BLaER1 treated with 17β-estradiol and CSF1 and Interleukin-3, amounts not matched to agents 10 nM and 100 nM (cell line): ENCODE results near the gene N4BP2.
"Not testable (repeated sequence)": the region's sequence is repeated elsewhere in the genome, so short reads cannot be mapped to it uniquely, and the experiment has no call there.

Experiments
- H3K27ac ChIP-seq, 11 experiments: shearing (Covaris generic); formaldehyde crosslinking; 2 replicates each; pipeline ENCODE4 v1.8.1; 2022
- H3K27me3 ChIP-seq, 11 experiments: shearing (Covaris generic); formaldehyde crosslinking; 2 replicates each; pipeline ENCODE4 v1.8.1; 2022
- H3K36me3 ChIP-seq, 11 experiments: shearing (Covaris generic); formaldehyde crosslinking; 2 replicates each; pipeline ENCODE4 v1.8.1; 2022
- H3K4me1 ChIP-seq, 10 experiments: shearing (Covaris generic); formaldehyde crosslinking; 2 replicates each; pipeline ENCODE4 v1.8.1; 2022
- H3K4me2 ChIP-seq, 11 experiments: shearing (Covaris generic); formaldehyde crosslinking; 2 replicates each; pipeline ENCODE4 v1.8.1; 2022
- H3K4me3 ChIP-seq, 10 experiments: shearing (Covaris generic); formaldehyde crosslinking; 2 replicates each; pipeline ENCODE4 v1.8.1; 2022
- H3K9ac ChIP-seq, 11 experiments: shearing (Covaris generic); formaldehyde crosslinking; 2 replicates each; pipeline ENCODE4 v1.8.1; 2022
- H3K9me3 ChIP-seq, 11 experiments: shearing (Covaris generic); formaldehyde crosslinking; replicated peaks in 1 of 11; 2 replicates each; pipeline ENCODE4 v1.8.1; 2022
- H4K20me1 ChIP-seq, 11 experiments: shearing (Covaris generic); formaldehyde crosslinking; 2 replicates each; pipeline ENCODE4 v1.8.1; 2022
- Cebpa-rat ChIP-seq, 11 experiments: shearing (Covaris generic); IDR thresholded peaks; 2 replicates each; pipeline ENCODE4 v1.8.1; 2022

Gene N4BP2

GRCh38 chr4:40134206-40134917 is 77.7 kb downstream of the N4BP2 start:
- no peak overlapping the region for H3K4me2 ChIP-seq
- H4K20me1 ChIP-seq: no peaks in the 10 kb centered on the region
- H3K27ac ChIP-seq: no peak overlapping the region
- H3K36me3 ChIP-seq: peaks cover 45 to 95% (median 85%) of the 10 kb centered on the region in 11 experiments
- H3K27me3 ChIP-seq: no peaks in the 10 kb centered on the region
- no peak for TF ChIP-seq Cebpa-rat (IDR thresholded peaks at IDR 0.05)
- peaks cover 0 to 6% (median 0%) of the 10 kb centered on the region in 10 experiments; a peak in 2 of 20 replicates for H3K4me1 ChIP-seq
- peaks cover 0 to 31% (median 15%) of the 10 kb centered on the region in 11 experiments; a peak in 16 of 22 replicates for H3K9me3 ChIP-seq
- no peak overlapping the region for H3K9ac ChIP-seq
- no peak overlapping the region for H3K4me3 ChIP-seq

GRCh38 chr4:40136202-40136601 is 79.6 kb downstream of the N4BP2 start:
- H4K20me1 ChIP-seq, H3K9ac ChIP-seq, H3K4me3 ChIP-seq, H3K4me2 ChIP-seq, H3K27me3 ChIP-seq, H3K4me1 ChIP-seq, H3K27ac ChIP-seq: not testable (repeated sequence)
- H3K36me3 ChIP-seq: peaks cover 54 to 90% (median 81%) of the 10 kb centered on the region in 11 experiments
- peaks cover 0 to 44% (median 30%) of the 10 kb centered on the region in 11 experiments; a peak in 19 of 22 replicates for H3K9me3 ChIP-seq

DNA sequence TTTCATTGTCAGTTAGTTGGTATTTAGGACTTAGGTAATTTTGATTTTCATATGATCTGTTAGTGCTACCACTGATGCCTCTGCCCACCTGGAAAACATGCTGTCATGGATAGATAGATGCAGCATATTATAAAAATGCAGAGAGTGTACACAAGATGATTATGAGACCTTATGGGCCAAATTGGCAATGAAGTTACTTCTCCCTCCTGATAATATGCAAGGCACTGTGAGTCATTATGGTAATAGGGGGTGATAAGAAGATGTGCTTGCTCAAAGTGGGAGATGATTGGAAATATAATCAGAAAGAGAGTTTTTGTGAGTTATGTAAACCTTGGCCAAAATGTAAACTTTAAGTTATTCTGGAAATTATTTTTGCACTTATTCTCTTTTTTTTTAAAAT is 83.5 kb downstream of the N4BP2 start:
- no peaks in the 10 kb centered on the region for H3K27me3 ChIP-seq
- H3K4me1 ChIP-seq: 0 out of 20 replicates have a peak, but pooled peaks cover 0 to 5% (median 0%) of the 10 kb centered on the region in 10 experiments
- no peak for TF ChIP-seq Cebpa-rat (IDR thresholded peaks at IDR 0.05)
- H3K9me3 ChIP-seq: peaks cover 0 to 37% (median 30%) of the 10 kb centered on the region in 11 experiments; a peak in 19 of 22 replicates
- no peak overlapping the region for H3K4me2 ChIP-seq
- peaks cover 73 to 91% (median 85%) of the 10 kb centered on the region in 11 experiments for H3K36me3 ChIP-seq
- H3K27ac ChIP-seq: no peak overlapping the region
- H3K9ac ChIP-seq: no peak overlapping the region
- no peak overlapping the region for H3K4me3 ChIP-seq
- H4K20me1 ChIP-seq: no peaks in the 10 kb centered on the region

GRCh38 chr4:40140597-40140996 is 83.9 kb downstream of the N4BP2 start:
- Histone ChIP-seq H3K36me3 (peaks cover 74 to 92% (median 86%) of the 10 kb centered on the region in 11 experiments), H3K9me3 (peaks cover 0 to 35% (median 27%) of the 10 kb centered on the region in 11 experiments; a peak in 19 of 22 replicates)
- H3K9ac ChIP-seq, H3K27me3 ChIP-seq, H3K4me2 ChIP-seq, H3K4me3 ChIP-seq, H3K27ac ChIP-seq, H4K20me1 ChIP-seq, H3K4me1 ChIP-seq: not testable (repeated sequence)

GRCh38 chr4:40143926-40144508 is 87.4 kb downstream of the N4BP2 start:
- Histone ChIP-seq H4K20me1 (no peaks in the 10 kb centered on the region), H3K4me2 (no peak overlapping the region), H3K9ac (no peak overlapping the region), H3K4me3 (no peak overlapping the region), H3K27ac (peak overlapping the region in 1 of 11 experiments; percentile 20; a peak in 1 of 22 replicates), H3K4me1 (no peaks in the 10 kb centered on the region), H3K9me3 (peaks cover 0 to 44% (median 27%) of the 10 kb centered on the region in 11 experiments; a peak in 19 of 22 replicates), H3K27me3 (no peaks in the 10 kb centered on the region), H3K36me3 (peaks cover 59 to 80% (median 69%) of the 10 kb centered on the region in 11 experiments)
- TF ChIP-seq Cebpa-rat (IDR thresholded peaks at IDR 0.05): no peak

GRCh38 chr4:40144716-40145115 is 88.1 kb downstream of the N4BP2 start:
- Histone ChIP-seq H3K27me3 (no peaks in the 10 kb centered on the region), H3K27ac (no peak overlapping the region), H3K4me1 (no peaks in the 10 kb centered on the region), H3K4me3 (no peak overlapping the region), H3K9me3 (peaks cover 0 to 37% (median 20%) of the 10 kb centered on the region in 11 experiments; a peak in 19 of 22 replicates), H3K36me3 (peaks cover 56 to 76% (median 64%) of the 10 kb centered on the region in 11 experiments), H3K9ac (no peak overlapping the region), H3K4me2 (no peak overlapping the region), H4K20me1 (no peaks in the 10 kb centered on the region)
- no peak for TF ChIP-seq Cebpa-rat (IDR thresholded peaks at IDR 0.05)

DNA sequence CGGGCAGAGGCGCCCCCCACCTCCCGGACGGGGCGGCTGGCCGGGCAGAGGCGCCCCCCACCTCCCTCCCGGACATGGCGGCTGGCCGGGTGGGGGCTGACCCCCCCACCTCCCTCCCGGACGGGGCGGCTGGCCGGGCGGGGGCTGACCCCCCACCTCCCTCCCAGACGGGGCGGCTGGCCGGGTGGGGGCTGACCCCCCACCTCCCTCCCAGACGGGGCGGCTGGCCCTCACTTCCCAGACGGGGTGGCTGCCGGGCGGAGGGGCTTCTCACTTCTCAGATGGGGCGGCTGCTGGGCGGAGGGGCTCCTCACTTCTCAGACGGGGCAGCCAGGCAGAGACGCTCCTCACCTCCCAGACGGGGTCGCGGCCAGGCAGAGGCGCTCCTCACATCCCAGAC is 90.8 kb downstream of the N4BP2 start:
- H3K9ac ChIP-seq, H3K4me3 ChIP-seq, H3K27me3 ChIP-seq, H3K4me2 ChIP-seq, H4K20me1 ChIP-seq, H3K27ac ChIP-seq: not testable (repeated sequence)
- H3K36me3 ChIP-seq: peaks cover 43 to 66% (median 59%) of the 10 kb centered on the region in 11 experiments
- peaks cover 5 to 26% (median 16%) of the 10 kb centered on the region in 11 experiments; a peak in 20 of 22 replicates for H3K9me3 ChIP-seq
- H3K4me1 ChIP-seq: peaks cover 0 to 20% (median 12%) of the 10 kb centered on the region in 10 experiments; a peak in 16 of 20 replicates

DNA sequence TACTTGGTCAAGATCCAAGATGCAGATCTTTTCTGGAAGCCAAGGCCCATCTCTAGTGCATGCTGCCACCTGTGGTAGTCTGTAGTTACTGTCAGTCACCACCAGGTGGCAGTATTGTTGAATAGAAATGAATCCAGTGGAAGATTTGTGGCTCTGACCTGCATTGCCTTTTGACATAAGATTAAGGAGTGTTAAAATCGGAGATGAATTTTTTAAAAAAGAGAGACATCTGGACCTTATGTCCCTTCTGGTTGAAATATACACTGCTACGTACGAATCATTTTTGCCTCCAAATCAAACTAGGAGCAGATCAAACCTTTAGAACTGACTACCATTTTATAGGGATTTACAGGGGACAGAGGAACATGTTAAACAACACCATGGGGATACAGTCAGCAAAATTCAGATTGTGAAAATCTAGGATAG is 93.3 kb downstream of the N4BP2 start:
- Histone ChIP-seq H3K4me3 (no peak overlapping the region), H3K36me3 (peaks cover 31 to 64% (median 43%) of the 10 kb centered on the region in 11 experiments), H3K27ac (peak overlapping the region in 5 of 11 experiments; percentile 7 to 58 (median 51); a peak in 6 of 22 replicates), H4K20me1 (no peaks in the 10 kb centered on the region), H3K9me3 (peaks cover 5 to 26% (median 16%) of the 10 kb centered on the region in 11 experiments; a peak in 20 of 22 replicates), H3K4me1 (peaks cover 0 to 23% (median 15%) of the 10 kb centered on the region in 10 experiments; a peak in 16 of 20 replicates), H3K9ac (no peak overlapping the region), H3K27me3 (no peaks in the 10 kb centered on the region), H3K4me2 (peak overlapping the region in 3 of 11 experiments; percentile 4 to 40 (median 9); a peak in 1 of 22 replicates)
- TF ChIP-seq Cebpa-rat (IDR thresholded peaks at IDR 0.05): no peak

DNA sequence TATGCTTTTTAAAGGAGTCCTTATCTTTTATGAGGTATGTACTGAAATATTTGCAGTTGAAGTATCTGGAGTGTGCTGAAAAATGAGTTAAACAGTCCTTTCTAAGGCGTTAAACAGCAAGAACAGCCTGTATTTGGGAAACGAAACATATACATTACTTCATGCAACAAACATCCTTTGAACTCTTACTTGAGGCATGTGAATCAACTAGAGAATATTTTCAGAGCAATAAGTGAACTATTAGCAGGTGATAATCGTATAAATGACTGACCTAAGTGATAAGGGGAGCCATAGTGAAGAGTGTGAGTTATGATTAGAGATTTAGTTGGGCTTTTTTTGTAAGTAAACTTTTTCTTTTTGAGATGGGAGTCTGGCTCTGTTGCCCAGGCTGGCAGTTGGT is 94.3 kb downstream of the N4BP2 start:
- no peaks in the 10 kb centered on the region for H4K20me1 ChIP-seq
- no peaks in the 10 kb centered on the region for H3K27me3 ChIP-seq
- TF ChIP-seq Cebpa-rat (IDR thresholded peaks at IDR 0.05): no peak
- peaks cover 21 to 63% (median 39%) of the 10 kb centered on the region in 11 experiments; a peak in 21 of 22 replicates for H3K36me3 ChIP-seq
- peak overlapping the region in 4 of 11 experiments; percentile 3 to 40 (median 14); a peak in 7 of 22 replicates for H3K4me2 ChIP-seq
- H3K27ac ChIP-seq: peak overlapping the region in 4 of 11 experiments; percentile 0 to 38 (median 18); a peak in 4 of 22 replicates
- H3K9me3 ChIP-seq: peaks cover 5 to 23% (median 16%) of the 10 kb centered on the region in 11 experiments; a peak in 20 of 22 replicates
- H3K9ac ChIP-seq: no peak overlapping the region
- no peak overlapping the region for H3K4me3 ChIP-seq
- H3K4me1 ChIP-seq: peaks cover 0 to 23% (median 15%) of the 10 kb centered on the region in 10 experiments; a peak in 16 of 20 replicates
